Measurements from ENCODE around the gene SHB. TPM values are rescaled to one million over a fixed set of nuclear protein-coding genes. Genes with fewer than 3 reads are reported as not detected.

Gene SHB
- total and polyA plus RNA-seq, 2 of the 13 experiments (the other 11 are each of a cell fraction or from before 2014, with no cell fraction given): 19.4 to 20.7 TPM

- TF ChIP-seq TRAFD1 (CRISPR knock-in tag; IDR thresholded peaks at IDR 0.05; ENCODE audit: borderline replicate concordance): no peak
- peak; percentile 94 for TF ChIP-seq ZNF570 (CRISPR knock-in tag; IDR thresholded peaks at IDR 0.05; ENCODE audit: borderline replicate concordance)
- no peak for TF ChIP-seq ZNF446 (CRISPR knock-in tag; IDR thresholded peaks at IDR 0.05)
- 0 out of 2 replicates have a peak, but pooled peaks have one; percentile 57 for TF ChIP-seq NFAT5 (CRISPR knock-in tag; IDR thresholded peaks at IDR 0.05)
- TF ChIP-seq ASH2L (IDR thresholded peaks at IDR 0.05; ENCODE audit: insufficient read length, low read depth, low read length): peak; percentile 29
- TF ChIP-seq MAFG (CRISPR knock-in tag; IDR thresholded peaks at IDR 0.05): no peak
- no peak for TF ChIP-seq ZMYM2 (CRISPR knock-in tag; IDR thresholded peaks at IDR 0.05)
- TF ChIP-seq, protein P1, sequence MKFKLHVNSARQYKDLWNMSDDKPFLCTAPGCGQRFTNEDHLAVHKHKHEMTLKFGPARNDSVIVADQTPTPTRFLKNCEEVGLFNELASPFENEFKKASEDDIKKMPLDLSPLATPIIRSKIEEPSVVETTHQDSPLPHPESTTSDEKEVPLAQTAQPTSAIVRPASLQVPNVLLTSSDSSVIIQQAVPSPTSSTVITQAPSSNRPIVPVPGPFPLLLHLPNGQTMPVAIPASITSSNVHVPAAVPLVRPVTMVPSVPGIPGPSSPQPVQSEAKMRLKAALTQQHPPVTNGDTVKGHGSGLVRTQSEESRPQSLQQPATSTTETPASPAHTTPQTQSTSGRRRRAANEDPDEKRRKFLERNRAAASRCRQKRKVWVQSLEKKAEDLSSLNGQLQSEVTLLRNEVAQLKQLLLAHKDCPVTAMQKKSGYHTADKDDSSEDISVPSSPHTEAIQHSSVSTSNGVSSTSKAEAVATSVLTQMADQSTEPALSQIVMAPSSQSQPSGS (CRISPR knock-in tag; IDR thresholded peaks at IDR 0.05): peak; percentile 58; the same call in 1 of the 2 replicates
- TF ChIP-seq ZNF552 (CRISPR knock-in tag; IDR thresholded peaks at IDR 0.05; ENCODE audit: borderline replicate concordance): no peak
- TF ChIP-seq MAF1 (CRISPR knock-in tag; IDR thresholded peaks at IDR 0.05; ENCODE audit: borderline replicate concordance): no peak
- no peak for TF ChIP-seq ZXDC (CRISPR knock-in tag; IDR thresholded peaks at IDR 0.05)
- TF ChIP-seq ZNF274 (CRISPR knock-in tag; IDR thresholded peaks at IDR 0.05): no peak
- no peak for TF ChIP-seq ZNF773 (CRISPR knock-in tag; IDR thresholded peaks at IDR 0.05; ENCODE audit: borderline replicate concordance)
- TF ChIP-seq SMC3 (IDR thresholded peaks at IDR 0.05; ENCODE audit: low read length): no peak
- TF ChIP-seq ZNF710 (CRISPR knock-in tag; IDR thresholded peaks at IDR 0.05; ENCODE audit: borderline replicate concordance): peak; percentile 82; the same call in 1 of the 2 replicates
These were observed 9.6 kb downstream of the SHB start (continued) for GRCh38 chr9:38059233-38059936.

Measured in HepG2 (cell line).